ENCODE measurements around the gene USP17L30.
"Not testable (repeated sequence)": the region's sequence is repeated elsewhere in the genome, so short reads cannot be mapped to it uniquely, and the experiment has no call there.

USP17L30 gene, protein sequence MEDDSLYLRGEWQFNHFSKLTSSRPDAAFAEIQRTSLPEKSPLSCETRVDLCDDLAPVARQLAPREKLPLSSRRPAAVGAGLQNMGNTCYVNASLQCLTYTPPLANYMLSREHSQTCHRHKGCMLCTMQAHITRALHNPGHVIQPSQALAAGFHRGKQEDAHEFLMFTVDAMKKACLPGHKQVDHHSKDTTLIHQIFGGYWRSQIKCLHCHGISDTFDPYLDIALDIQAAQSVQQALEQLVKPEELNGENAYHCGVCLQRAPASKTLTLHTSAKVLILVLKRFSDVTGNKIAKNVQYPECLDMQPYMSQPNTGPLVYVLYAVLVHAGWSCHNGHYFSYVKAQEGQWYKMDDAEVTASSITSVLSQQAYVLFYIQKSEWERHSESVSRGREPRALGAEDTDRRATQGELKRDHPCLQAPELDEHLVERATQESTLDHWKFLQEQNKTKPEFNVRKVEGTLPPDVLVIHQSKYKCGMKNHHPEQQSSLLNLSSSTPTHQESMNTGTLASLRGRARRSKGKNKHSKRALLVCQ

GRCh38 chr4:9362829-9363228, at the start of gene USP17L30:
Gene USP17L30 (plus strand): TSS chr4:9363129. CDS start chr4:9363129, 0 bp downstream.
- DNase-seq = not testable (repeated sequence)

DNA sequence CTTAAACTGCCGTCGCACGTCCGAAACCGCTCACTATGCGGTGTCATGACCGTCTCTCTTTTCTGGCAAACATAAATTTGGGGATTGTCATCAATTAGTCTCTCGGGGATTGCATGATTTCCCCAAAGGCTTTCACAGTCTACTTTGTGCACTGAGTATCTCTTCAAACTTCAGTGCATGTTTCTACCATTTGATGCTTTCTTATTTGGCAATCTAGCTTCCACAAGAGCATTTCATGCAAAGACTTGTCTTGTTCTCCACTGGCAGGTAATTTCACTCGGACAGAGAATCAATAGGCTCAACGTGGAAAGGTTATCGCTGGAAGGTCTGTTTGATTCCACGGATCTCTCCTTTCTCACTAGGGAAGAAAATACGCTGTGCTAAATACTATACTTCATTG, 38.7 kb upstream of the USP17L30 start:
- DNase-seq = not testable (repeated sequence)

GRCh38 chr4:9324865-9325264, 38.1 kb upstream of the USP17L30 start, which contains the start of gene USP17L24:
Gene USP17L24 (plus strand): TSS chr4:9325165. CDS start chr4:9325165, 0 bp downstream.
- DNase-seq = not testable (repeated sequence)

DNA sequence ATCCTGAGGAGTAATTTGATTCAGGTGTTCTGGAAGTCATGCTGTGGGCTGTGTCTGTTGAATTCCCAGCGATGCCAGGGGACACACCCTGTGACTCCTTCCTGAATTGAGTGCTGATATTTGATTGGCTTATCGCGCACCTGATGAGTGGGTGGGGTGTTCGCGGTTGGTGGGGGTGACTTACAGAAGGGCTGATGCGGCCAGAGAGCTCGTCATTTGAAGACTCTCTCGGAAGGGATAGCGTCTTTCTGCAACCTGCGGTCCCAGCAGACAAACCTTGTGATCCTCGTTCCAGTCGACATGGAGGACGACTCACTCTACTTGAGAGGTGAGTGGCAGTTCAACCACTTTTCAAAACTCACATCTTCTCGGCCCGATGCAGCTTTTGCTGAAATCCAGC, 33.3 kb upstream of the USP17L30 start, which contains the start of gene USP17L25:
Gene USP17L25 (plus strand): TSS at position 301 of the 400 bp plus-strand sequence. CDS start 0 bp downstream, at position 301.
- DNase-seq = not testable (repeated sequence)

DNA sequence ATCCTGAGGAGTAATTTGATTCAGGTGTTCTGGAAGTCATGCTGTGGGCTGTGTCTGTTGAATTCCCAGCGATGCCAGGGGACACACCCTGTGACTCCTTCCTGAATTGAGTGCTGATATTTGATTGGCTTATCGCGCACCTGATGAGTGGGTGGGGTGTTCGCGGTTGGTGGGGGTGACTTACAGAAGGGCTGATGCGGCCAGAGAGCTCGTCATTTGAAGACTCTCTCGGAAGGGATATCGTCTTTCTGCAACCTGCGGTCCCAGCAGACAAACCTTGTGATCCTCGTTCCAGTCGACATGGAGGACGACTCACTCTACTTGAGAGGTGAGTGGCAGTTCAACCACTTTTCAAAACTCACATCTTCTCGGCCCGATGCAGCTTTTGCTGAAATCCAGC, 28.6 kb upstream of the USP17L30 start, which contains the start of gene USP17L26:
Gene USP17L26 (plus strand): TSS at position 301 of the 400 bp plus-strand sequence. CDS start 0 bp downstream, at position 301.
- not testable (repeated sequence) for DNase-seq

- not testable (repeated sequence) for DNase-seq
Observed at GRCh38 chr4:9339103-9339502, 23.8 kb upstream of the USP17L30 start, which contains the start of gene USP17L5. Gene USP17L5 (plus strand): TSS chr4:9339403. CDS start chr4:9339403, 0 bp downstream.

DNA sequence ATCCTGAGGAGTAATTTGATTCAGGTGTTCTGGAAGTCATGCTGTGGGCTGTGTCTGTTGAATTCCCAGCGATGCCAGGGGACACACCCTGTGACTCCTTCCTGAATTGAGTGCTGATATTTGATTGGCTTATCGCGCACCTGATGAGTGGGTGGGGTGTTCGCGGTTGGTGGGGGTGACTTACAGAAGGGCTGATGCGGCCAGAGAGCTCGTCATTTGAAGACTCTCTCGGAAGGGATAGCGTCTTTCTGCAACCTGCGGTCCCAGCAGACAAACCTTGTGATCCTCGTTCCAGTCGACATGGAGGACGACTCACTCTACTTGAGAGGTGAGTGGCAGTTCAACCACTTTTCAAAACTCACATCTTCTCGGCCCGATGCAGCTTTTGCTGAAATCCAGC, 19.1 kb upstream of the USP17L30 start, which contains the start of gene USP17L27:
Gene USP17L27 (plus strand): TSS at position 301 of the 400 bp plus-strand sequence. CDS start 0 bp downstream, at position 301.
- DNase-seq = not testable (repeated sequence)

- DNase-seq = not testable (repeated sequence)
Observed at GRCh38 chr4:9348593-9348992, 14.3 kb upstream of the USP17L30 start, which contains the start of gene USP17L28. Gene USP17L28 (plus strand): TSS chr4:9348893. CDS start chr4:9348893, 0 bp downstream.

DNA sequence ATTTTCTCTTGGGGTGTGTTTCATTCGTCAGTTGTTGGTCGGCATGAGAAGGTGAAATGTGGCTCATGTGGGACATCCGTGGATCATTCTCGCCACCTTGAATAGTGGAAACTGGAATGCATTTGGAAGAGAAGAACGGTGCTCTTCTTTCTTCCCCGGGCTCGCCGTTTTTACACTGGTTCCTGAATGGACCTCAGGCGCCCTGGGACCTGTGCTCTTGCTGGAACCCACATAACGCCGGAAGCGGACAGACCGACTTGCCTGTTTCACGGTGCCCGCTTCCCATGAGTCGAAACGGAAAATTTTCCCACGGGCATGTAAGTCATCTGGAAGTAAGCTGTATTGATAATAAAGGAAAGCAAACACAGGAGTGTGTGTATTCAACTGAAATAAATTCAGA, 12.1 kb upstream of the USP17L30 start:
- not testable (repeated sequence) for DNase-seq

DNA sequence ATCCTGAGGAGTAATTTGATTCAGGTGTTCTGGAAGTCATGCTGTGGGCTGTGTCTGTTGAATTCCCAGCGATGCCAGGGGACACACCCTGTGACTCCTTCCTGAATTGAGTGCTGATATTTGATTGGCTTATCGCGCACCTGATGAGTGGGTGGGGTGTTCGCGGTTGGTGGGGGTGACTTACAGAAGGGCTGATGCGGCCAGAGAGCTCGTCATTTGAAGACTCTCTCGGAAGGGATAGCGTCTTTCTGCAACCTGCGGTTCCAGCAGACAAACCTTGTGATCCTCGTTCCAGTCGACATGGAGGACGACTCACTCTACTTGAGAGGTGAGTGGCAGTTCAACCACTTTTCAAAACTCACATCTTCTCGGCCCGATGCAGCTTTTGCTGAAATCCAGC, 9.6 kb upstream of the USP17L30 start, which contains the start of gene USP17L29:
Gene USP17L29 (plus strand): TSS at position 301 of the 400 bp plus-strand sequence. CDS start 0 bp downstream, at position 301.
- DNase-seq = not testable (repeated sequence)

- not testable (repeated sequence) for DNase-seq
Observed at GRCh38 chr4:9379881-9380280, 17.0 kb downstream of the USP17L30 start.

- not testable (repeated sequence) for DNase-seq
Observed at GRCh38 chr4:9381012-9381534, 18.1 kb downstream of the USP17L30 start.

DNA sequence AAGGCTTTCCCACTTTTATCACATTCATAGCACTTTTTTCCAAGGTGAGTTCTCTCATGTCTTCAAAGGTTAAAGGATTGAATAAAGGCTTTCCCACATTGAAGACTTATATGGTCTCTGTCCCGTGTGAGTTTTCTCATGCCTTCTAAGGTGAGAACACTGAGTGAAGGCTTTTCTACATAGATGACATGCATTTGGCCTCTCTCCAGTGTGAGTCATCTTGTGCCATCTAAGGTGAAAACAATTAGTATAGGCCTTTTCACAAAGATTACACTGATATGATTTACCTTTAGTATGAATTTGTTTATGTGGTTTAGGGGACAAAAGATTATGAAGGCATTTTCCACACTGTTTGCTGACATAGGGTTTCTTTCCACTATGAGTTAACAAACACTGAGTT, 21.2 kb downstream of the USP17L30 start:
- no peak for DNase-seq

DNA sequence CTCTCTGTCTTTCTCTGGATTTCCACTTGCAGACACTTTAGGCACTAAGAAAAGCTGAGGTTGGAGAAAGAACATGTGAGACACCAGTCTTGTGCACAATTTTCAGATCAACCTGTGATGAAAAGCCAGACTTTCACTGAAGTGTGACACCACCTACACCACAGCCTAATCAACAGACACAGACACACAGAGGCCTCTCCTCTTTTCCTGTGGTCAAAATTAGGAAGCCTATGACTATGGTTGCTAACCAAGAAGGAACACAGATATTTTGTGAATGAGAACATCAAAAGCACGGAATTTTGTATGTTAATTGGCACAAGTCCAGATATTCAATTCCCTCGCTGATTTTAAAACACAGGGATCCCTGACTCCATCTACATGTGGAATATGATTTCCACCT, 26.1 kb downstream of the USP17L30 start:
- DNase-seq = not testable (repeated sequence)

DNA sequence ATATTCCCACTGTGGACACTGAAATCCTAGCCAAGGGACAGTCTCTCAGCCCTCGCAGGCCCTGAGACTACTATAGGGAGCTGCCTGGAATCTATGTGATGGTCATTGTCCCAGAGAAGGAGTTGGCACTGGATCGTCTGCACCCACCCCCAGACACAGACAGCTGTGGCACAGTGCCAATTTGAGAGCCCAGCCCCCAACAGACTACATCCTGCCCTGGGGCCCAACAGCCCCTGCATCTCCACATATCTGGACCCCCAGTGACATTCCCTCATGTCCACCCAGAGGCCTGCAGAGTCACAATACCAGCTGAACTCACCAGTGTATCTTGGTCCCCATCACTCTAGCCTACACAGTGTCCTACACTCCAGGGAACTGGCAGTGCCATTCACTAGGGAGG, 42.8 kb downstream of the USP17L30 start:
- not testable (repeated sequence) for DNase-seq

- not testable (repeated sequence) for DNase-seq
Observed at GRCh38 chr4:9406491-9406890, 43.6 kb downstream of the USP17L30 start.

DNA sequence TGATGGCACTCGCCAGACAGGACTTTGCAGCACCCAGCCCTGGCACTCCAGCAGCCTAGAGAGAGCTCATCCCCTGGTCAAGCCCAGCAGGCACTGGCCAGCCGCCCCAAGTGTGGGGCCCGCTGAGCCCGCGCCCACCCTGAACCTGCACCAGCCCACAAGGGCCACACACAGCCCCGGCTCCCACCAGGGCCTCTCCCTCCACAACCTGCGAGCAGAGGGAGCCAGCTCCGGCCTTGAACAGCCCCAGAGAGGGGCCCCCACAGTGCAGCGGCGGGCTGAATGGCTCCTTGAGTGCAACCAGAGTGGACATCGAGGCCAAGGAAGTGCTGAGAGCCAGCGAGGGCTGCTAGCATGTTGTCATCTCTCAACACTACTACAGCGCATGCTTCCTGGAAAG, 46.9 kb downstream of the USP17L30 start:
- no peak for DNase-seq

Data from NCI-H526 treated with DMSO at 0.1 percent for 48 hours (cell line).